Measurements from ENCODE around the gene PHYKPL. TPM values are rescaled to one million over a fixed set of nuclear protein-coding genes. Genes with fewer than 3 reads are reported as not detected.

Gene PHYKPL
- total RNA-seq, 1 donor from 2014 or later, result 70.2 TPM

DNA sequence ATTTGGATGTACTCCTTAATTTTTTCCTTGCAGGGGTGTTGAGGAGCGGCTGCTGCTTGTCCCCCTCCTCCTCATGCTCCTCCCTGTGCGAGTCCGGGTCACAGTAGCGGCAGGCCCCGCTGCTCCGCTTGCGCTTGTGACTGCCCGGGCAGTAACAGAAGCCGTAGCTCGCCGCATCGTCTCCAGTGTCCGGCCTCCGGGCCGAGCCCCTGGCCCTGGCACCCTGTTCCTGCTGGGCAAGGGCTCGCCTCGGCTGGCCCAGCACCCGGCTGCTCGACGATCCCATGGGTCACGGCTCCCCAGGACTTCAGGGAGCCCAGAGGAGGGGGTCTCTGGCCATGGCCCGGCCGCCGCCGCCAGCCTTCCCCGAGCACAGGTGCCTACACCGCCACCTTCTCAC, 45.6 kb downstream of the PHYKPL start, which contains the start of gene GMCL2:
GMCL2 (minus strand) TSS at position 358 of the 400 bp plus-strand sequence; CDS start at position 286, 72 bp downstream.
- H3K36me3 Mint-ChIP-seq (ENCODE audit: unreplicated experiment), result no peaks in the 10 kb centered on the region
- no peak for DNase-seq (ENCODE audit: extremely low spot score, unreplicated experiment)
- no peak within 1 kb of the TSS for H3K4me3 Mint-ChIP-seq (ENCODE audit: unreplicated experiment)
- H3K4me1 Mint-ChIP-seq (ENCODE audit: unreplicated experiment), result no peaks in the 10 kb centered on the region
- peaks cover 18% of the 10 kb centered on the region for H3K27me3 Mint-ChIP-seq (ENCODE audit: unreplicated experiment)
- H3K27ac Mint-ChIP-seq (ENCODE audit: unreplicated experiment), result no peak within 1 kb of the TSS
- TF ChIP-seq, protein P1, sequence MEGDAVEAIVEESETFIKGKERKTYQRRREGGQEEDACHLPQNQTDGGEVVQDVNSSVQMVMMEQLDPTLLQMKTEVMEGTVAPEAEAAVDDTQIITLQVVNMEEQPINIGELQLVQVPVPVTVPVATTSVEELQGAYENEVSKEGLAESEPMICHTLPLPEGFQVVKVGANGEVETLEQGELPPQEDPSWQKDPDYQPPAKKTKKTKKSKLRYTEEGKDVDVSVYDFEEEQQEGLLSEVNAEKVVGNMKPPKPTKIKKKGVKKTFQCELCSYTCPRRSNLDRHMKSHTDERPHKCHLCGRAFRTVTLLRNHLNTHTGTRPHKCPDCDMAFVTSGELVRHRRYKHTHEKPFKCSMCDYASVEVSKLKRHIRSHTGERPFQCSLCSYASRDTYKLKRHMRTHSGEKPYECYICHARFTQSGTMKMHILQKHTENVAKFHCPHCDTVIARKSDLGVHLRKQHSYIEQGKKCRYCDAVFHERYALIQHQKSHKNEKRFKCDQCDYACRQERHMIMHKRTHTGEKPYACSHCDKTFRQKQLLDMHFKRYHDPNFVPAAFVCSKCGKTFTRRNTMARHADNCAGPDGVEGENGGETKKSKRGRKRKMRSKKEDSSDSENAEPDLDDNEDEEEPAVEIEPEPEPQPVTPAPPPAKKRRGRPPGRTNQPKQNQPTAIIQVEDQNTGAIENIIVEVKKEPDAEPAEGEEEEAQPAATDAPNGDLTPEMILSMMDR (IDR thresholded peaks at IDR 0.05), result no peak
- no peaks in the 10 kb centered on the region for H3K9me3 Mint-ChIP-seq (ENCODE audit: unreplicated experiment)

DNA sequence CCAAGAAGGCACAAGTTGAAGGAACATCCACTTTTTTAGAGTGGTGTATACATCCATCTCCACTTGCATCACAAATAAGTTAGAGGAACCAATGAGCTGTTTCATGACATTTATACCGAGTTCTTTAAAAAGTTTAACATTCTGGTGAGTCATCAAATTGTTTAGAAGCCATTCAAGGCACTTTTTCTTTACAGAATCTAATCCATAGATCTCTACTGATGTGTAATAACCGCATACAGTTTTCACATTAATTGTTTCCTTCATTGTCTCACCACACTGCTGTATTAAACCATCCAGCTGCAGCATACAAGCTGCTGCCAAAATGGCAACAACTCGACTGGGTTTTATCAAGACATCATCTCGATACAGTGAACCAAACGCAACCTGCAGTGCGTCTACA, 46.2 kb downstream of the PHYKPL start:
- H3K27ac Mint-ChIP-seq (ENCODE audit: unreplicated experiment), result no peak overlapping the region
- DNase-seq (ENCODE audit: extremely low spot score, unreplicated experiment), result no peak
- no peaks in the 10 kb centered on the region for H3K4me1 Mint-ChIP-seq (ENCODE audit: unreplicated experiment)
- H3K27me3 Mint-ChIP-seq (ENCODE audit: unreplicated experiment), result peaks cover 18% of the 10 kb centered on the region
- H3K36me3 Mint-ChIP-seq (ENCODE audit: unreplicated experiment), result no peaks in the 10 kb centered on the region
- TF ChIP-seq, protein P1 (IDR thresholded peaks at IDR 0.05), result no peak
- H3K4me3 Mint-ChIP-seq (ENCODE audit: unreplicated experiment), result no peak overlapping the region
- no peaks in the 10 kb centered on the region for H3K9me3 Mint-ChIP-seq (ENCODE audit: unreplicated experiment)

DNA sequence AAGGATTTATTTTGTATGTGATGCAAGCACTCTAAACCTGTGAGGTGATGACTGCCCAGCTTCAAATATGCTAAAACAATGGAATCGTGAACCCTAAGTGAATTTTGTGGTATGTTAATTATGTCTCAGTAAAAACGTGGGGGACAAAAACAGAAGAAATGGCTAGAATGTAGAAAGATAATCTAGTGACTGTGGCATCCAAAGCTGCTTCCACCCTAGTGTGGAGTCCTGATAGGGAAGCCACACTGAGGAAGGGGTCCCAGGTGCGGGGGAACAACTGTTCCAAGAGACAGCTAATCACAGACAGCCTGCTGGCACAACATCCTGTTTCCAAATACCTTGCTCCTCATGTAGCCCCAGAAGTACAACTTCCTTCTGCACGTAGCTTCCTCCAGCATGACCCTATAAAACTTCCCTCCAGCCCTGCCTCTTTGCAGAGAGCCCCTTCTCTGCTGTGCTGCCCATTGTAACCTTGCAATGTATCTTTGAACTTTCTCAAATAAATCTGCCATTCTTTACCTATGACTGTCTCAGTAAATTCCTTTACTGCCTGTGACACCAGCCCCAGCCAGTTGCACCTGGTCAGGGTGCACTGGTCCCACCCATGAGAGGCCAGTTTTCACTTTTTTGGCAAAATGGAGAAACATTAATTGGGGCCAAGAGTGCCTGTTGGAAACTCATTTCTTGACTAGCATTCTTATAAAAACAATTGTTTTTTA, 50.3 kb downstream of the PHYKPL start:
- TF ChIP-seq, protein P1 (IDR thresholded peaks at IDR 0.05), result no peak
- Mint-ChIP-seq H3K36me3 (ENCODE audit: unreplicated experiment) (no peaks in the 10 kb centered on the region), H3K4me3 (ENCODE audit: unreplicated experiment) (no peak overlapping the region), H3K27ac (ENCODE audit: unreplicated experiment) (no peak overlapping the region), H3K4me1 (ENCODE audit: unreplicated experiment) (no peaks in the 10 kb centered on the region), H3K27me3 (ENCODE audit: unreplicated experiment) (peaks cover 19% of the 10 kb centered on the region), H3K9me3 (ENCODE audit: unreplicated experiment) (peaks cover 6% of the 10 kb centered on the region)
- no peak for DNase-seq (ENCODE audit: extremely low spot score, unreplicated experiment)

DNA sequence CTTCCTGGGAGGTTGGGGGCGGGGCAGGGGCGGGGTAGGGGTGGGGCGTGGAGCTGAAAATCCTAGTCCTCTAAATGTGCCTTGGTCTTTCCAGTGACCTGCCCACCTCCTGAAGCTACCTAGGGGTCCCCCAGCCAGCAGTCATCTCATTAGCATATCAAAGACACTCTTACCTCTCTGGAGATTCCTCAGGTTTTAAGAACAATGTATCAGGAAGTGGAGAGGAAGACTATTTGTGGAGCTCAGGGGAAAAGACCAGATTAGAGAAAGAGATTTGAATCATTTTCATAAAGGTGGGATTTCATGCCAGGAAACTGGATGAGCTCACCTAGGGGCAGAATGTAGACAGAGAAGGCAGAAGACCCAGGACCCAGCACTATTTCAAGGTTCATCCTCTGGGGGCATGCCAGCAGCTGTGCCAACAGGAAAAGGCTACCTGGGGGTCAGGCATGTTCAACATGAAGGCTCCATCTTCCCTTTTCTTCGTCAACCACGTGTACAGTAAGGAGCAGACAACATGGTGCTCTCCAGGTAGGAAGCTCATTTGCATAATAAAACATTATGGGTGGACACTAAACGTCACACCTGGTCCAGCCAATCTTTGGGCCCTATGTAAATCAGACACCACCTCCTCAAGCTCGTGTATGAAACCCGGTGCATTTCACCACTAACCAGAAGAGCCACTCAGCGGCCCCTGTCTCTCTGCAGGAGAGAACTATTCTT, 52.3 kb downstream of the PHYKPL start:
- Mint-ChIP-seq H3K27me3 (ENCODE audit: unreplicated experiment) (peaks cover 11% of the 10 kb centered on the region), H3K4me1 (ENCODE audit: unreplicated experiment) (no peaks in the 10 kb centered on the region), H3K4me3 (ENCODE audit: unreplicated experiment) (no peak overlapping the region), H3K9me3 (ENCODE audit: unreplicated experiment) (peaks cover 6% of the 10 kb centered on the region), H3K27ac (ENCODE audit: unreplicated experiment) (no peak overlapping the region), H3K36me3 (ENCODE audit: unreplicated experiment) (no peaks in the 10 kb centered on the region)
- no peak for DNase-seq (ENCODE audit: extremely low spot score, unreplicated experiment)
- TF ChIP-seq, protein P1 (IDR thresholded peaks at IDR 0.05), result no peak

DNA sequence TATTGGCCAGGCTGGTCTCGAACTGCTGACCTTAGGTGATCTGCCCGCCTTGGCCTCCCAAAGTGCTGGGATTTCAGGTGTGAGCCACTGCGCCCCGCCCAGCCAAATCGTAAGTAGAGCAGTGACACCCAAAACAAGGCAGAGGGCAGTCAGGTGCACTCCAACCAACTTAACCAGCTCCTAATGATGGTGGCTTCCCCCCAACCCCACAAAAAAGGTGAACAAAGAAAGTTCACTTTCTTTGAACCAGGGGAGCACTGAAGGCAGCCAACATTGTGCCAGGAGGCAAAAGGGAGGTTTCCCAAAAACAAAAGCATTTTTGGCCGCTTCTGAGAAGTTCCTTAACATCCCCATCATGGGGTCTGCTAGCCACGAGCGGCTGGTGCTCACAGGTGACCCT, 55.0 kb downstream of the PHYKPL start:
- Mint-ChIP-seq H3K36me3 (ENCODE audit: unreplicated experiment) (no peaks in the 10 kb centered on the region), H3K4me1 (ENCODE audit: unreplicated experiment) (no peaks in the 10 kb centered on the region), H3K4me3 (ENCODE audit: unreplicated experiment) (no peak overlapping the region), H3K9me3 (ENCODE audit: unreplicated experiment) (peaks cover 6% of the 10 kb centered on the region), H3K27ac (ENCODE audit: unreplicated experiment) (no peak overlapping the region), H3K27me3 (ENCODE audit: unreplicated experiment) (peaks cover 9% of the 10 kb centered on the region)
- DNase-seq (ENCODE audit: extremely low spot score, unreplicated experiment), result no peak
- TF ChIP-seq, protein P1 (IDR thresholded peaks at IDR 0.05), result no peak

Data from osteocyte (in vitro differentiated cells).